ENCODE measurements around the gene GLO1.

The GLO1 gene

GRCh38 chr6:38656896-38657295 lies 46.0 kb downstream of the GLO1 start:
- DNase-seq = no peak

GRCh38 chr6:38654263-38654662 lies 48.7 kb downstream of the GLO1 start:
- no peak for DNase-seq

- no peak for DNase-seq
These were observed 51.7 kb downstream of the GLO1 start for GRCh38 chr6:38651121-38651784.

GRCh38 chr6:38650207-38650752 lies 52.7 kb downstream of the GLO1 start:
- DNase-seq = no peak

- DNase-seq = no peak
These were observed 53.2 kb downstream of the GLO1 start for GRCh38 chr6:38649744-38650143.

DNA sequence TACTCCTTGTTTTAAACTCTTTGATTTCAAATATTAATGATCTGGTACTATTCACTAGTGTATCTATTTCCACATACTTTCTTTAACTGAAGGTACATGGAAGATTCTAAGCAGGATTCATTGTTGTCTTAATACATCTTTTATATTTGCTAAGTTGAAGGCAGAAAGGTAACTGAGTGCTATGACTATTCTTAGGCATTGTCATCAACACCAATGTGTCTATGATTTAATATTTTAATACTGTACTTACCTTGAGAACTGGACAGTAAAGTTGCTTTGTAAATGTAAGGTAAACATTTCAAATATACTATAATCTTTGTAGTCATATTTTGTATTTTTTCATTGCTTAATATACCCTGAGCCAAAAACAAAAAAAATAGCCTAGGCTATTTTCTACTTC lies 54.3 kb downstream of the GLO1 start:
- no peak for DNase-seq

GRCh38 chr6:38646166-38646878 lies 56.6 kb downstream of the GLO1 start:
- no peak for DNase-seq

GRCh38 chr6:38644951-38645350 lies 58.0 kb downstream of the GLO1 start:
- DNase-seq = no peak

DNA sequence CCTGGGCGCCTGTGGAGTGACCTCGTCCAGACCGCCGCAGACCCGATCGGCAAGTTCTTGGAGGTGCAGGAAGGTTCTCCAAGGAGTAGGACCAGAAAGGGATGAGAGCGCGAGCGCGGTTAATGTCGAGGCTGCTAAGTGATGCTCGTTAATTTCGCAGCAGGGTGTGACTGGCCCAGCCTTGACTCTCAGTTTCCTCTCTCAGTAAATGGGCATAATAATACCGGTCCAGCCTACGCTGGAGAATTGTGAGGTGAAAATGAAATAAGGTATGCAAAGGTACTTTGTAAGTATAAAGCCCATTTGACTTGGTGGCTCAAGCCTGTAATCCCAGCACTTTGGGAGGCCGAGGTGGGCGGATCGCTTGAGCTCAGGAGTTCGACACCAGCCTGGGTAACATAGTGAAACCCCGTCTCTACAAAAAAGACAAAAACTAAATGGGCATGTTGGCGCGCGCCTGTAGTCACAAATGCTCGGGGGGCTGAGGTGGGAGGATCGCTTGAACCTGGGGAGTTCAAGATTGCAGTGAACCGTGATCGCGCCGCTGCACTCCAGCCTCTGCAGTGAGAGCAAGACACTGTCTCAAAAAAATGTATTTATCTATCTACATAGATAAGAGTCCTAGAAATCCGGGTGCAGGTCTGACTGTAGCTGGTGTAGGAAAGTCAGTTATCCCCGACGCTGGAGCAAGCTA lies 62.6 kb downstream of the GLO1 start:
- no peak for DNase-seq

GRCh38 chr6:38639498-38640215 lies 63.3 kb downstream of the GLO1 start, which contains the start of gene BTBD9:
Gene BTBD9 (minus strand): TSS chr6:38639929.
- DNase-seq = peak; percentile 86

DNA sequence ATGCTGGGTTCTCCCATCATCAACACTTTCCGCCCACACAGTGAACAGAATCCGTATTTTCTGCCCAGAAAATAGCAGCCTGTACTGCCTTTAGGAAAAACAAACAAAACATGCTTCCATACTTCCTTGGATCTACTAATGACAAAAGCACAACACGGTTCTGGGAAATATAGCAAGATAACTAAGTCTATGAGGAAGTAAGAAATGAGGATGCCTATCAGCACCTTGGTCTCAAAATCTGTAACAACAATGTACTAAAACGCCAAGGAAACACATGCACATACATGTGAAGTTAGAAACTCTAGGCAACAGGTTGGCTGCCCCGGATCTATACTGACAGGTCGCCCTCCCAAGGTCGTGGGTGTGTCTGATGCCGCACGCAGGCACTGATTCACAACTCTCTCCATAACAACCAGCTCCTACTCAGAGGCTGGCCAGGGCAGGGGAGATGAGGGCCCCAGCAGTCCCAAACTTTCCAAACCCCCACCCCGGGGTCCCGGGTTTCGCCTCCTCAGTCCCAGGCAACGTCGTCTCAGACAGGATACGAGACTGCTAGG lies 63.9 kb downstream of the GLO1 start:
- peak; percentile 38 for DNase-seq

DNA sequence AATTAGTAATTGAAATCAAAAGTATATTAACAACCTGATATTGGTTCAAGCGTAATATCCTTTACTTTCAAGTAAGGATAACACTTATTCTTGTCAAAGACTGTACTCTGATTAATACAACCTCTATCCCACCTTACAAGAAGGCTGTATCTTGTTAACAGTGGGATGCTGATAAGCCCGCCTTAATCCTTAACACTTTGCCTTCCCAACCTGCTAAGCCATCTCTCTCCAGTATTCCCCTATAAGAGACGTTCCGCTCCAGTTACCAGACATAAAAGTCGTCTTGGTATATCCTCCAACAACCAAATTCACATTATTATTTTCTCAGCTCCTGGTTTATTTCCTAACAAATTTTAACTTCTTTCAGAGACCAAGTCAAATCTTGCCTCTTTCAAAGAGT lies 65.2 kb downstream of the GLO1 start:
- DNase-seq = no peak

- no peak for DNase-seq
These were observed 66.9 kb downstream of the GLO1 start for GRCh38 chr6:38636027-38636426.

DNA sequence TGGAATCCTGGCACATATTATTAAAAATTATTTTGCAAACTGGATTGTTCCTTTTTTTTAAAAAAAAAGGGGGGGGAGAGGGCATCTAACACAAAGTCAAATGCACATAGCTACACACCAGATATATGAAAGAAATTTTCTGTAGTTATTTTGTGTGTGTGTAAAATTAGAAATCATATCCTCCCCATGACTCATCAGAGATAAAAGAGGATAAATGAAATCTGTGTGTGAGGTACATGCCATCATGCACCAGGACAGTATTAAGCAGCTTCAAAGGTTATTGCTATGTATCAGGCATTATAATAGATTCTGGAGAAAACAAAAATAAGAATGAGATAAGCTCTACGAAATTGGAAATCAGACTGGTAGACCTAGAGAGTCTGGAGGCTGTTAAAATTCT lies 68.4 kb downstream of the GLO1 start:
- DNase-seq = no peak

DNA sequence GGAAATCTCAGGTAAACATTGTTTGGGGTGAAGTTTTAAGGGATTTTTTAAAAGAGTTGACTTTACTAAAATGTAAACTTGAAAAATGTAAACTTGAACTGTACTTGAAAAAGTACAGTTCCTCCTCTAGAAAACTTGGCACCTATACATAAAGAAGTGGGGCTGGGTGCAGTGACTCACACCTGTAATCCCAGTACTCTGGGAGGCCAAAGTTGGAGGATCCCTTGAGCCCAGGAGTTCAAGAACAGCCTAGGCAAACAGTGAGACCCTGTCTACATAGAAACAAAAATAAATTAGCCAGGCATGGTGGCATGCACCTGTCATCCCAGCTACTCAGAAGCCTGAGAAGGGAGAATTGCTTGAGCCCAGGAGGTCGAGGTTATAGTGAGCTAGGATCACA lies 70.5 kb downstream of the GLO1 start:
- DNase-seq = no peak

- DNase-seq = no peak
These were observed 71.7 kb downstream of the GLO1 start for GRCh38 chr6:38631186-38631783.

All from NCI-H345 (cell line).